Measurements from ENCODE around the gene RNF212. TPM values are rescaled to one million over a fixed set of nuclear protein-coding genes. Genes with fewer than 3 reads are reported as not detected.

RNF212 gene
- total and polyA plus RNA-seq, 2 of the 13 experiments (the other 11 are each of a cell fraction or from before 2014, with no cell fraction given) = not detected

DNA sequence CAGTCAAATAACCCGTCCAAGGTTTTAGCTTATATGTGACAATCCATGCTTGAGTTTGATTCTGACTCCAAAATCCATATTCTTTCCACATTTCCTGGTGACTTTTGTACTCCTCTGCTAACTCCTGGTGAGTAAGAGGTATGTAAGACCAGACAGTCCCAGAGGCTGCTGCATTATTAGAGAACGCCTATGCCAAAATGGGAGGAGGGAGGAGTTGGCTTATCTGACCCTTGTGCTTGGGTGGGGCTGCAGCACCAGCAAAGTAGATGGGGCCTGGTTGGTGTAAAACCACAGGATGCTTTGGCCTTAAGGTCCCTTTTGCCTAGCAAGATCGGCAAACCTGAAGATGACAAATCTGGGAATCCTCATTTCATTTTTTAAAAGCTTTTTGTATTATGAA lies 9.1 kb upstream of the RNF212 start:
- intact Hi-C loops (cut with micrococcal nuclease; ENCODE audit: unreplicated experiment) = no loop called here
- no peaks in the 10 kb centered on the region for H3K36me3 ChIP-seq (replicated peaks in 1 of 2; ENCODE audit: control insufficient read depth in 1 of 2, insufficient read depth in 2 of 2, low read length in 2 of 2)
- WGBS (ENCODE audit: low lambda C conversion rate) = 33% methylated on average over 3 of the region's 3 CpGs
- CTCF ChIA-PET (ENCODE audit: low intra/inter-chr PET ratio, low total read pairs) = no interaction called here
- H3K4me2 ChIP-seq (ENCODE audit: low read depth, low read length) = no peak overlapping the region
- H3K27me3 ChIP-seq (ENCODE audit: control insufficient read depth in 1 of 2, insufficient read depth in 2 of 2, low read length in 2 of 2) = peaks cover 1 to 3% of the 10 kb centered on the region in 2 experiments; a peak in 2 of 5 replicates
- H3K27ac ChIP-seq (ENCODE audit: extremely low read length, insufficient read depth, low read length) = no peak overlapping the region
- in situ Hi-C loops (cut with HindIII; ENCODE audit: extremely low pct_ligation_motif_present, low pct_unique_long_range_greater_than_20kb) = no loop called here
- H2AFZ ChIP-seq (ENCODE audit: low read length) = no peak overlapping the region
- no peaks in the 10 kb centered on the region for H3K9me3 ChIP-seq (ENCODE audit: low read length)
- H3K4me3 ChIP-seq (replicated peaks in 1 of 3; ENCODE audit: insufficient read depth in 1 of 3, low read depth in 2 of 3, low read length in 3 of 3) = no peak overlapping the region
- POLR2A ChIA-PET = no interaction called here
- no TSS peak for BruUV-seq (replicated peaks)
- H4K20me1 ChIP-seq (ENCODE audit: insufficient read depth, low read length) = no peaks in the 10 kb centered on the region
- no peaks in the 10 kb centered on the region for H3K4me1 ChIP-seq (ENCODE audit: insufficient read depth, low read length)
- H3K79me2 ChIP-seq (ENCODE audit: insufficient read depth, low read length) = no peaks in the 10 kb centered on the region
- DNase-seq (ENCODE audit: low spot score) (no peak), ATAC-seq (no peak), FAIRE-seq (no peak)
- no peak overlapping the region for H3K9ac ChIP-seq (ENCODE audit: insufficient read depth, low read depth, low read length)
- TF ChIP-seq ZNF749 (CRISPR knock-in tag; IDR thresholded peaks at IDR 0.05; ENCODE audit: borderline replicate concordance) (no peak), TRIM24 (CRISPR knock-in tag; IDR thresholded peaks at IDR 0.05) (no peak), ZBTB40 (IDR thresholded peaks at IDR 0.05) (no peak), ZBTB40 (CRISPR knock-in tag; IDR thresholded peaks at IDR 0.05) (no peak), MBNL3 (CRISPR knock-in tag; conservative IDR thresholded peaks at IDR 0.05) (no peak), ZNF616 (CRISPR knock-in tag; IDR thresholded peaks at IDR 0.05; ENCODE audit: low read depth) (no peak), YEATS2 (CRISPR knock-in tag; IDR thresholded peaks at IDR 0.05; ENCODE audit: borderline replicate concordance) (no peak), U2AF2 (IDR thresholded peaks at IDR 0.05; ENCODE audit: low read depth, low read length) (no peak), ZNF432 (CRISPR knock-in tag; IDR thresholded peaks at IDR 0.05; ENCODE audit: borderline replicate concordance) (no peak), MLXIP (CRISPR knock-in tag; IDR thresholded peaks at IDR 0.05; ENCODE audit: borderline replicate concordance) (no peak), ZNF83 (CRISPR knock-in tag; IDR thresholded peaks at IDR 0.05; ENCODE audit: borderline replicate concordance) (no peak), ZNF121 (CRISPR knock-in tag; IDR thresholded peaks at IDR 0.05) (no peak)

Data from HepG2 (cell line).